HEK293 (cell line): Measurements from ENCODE around the gene FOXE3.
A peak's percentile ranks its signal among the peaks of the same experiment; 100 is the strongest.

ENCODE experiments used
- BCL11A ChIP-seq: fragments of 450-650 bp; formaldehyde crosslinking; IDR thresholded peaks from 2 replicates; pipeline ENCODE4 v1.5.1; 2016; ENCODE audit warnings: low read depth, missing biosample characterization, missing genetic modification characterization
- FEZF1 ChIP-seq: fragments of 450-650 bp; formaldehyde crosslinking; IDR thresholded peaks from 2 replicates; pipeline ENCODE4 v1.5.1; 2016; ENCODE audit warnings: missing biosample characterization, missing genetic modification characterization
- OSR2 ChIP-seq: fragments of 450-650 bp; formaldehyde crosslinking; IDR thresholded peaks from 2 replicates; pipeline ENCODE4 v1.5.1; 2016; ENCODE audit warnings: missing biosample characterization, missing genetic modification characterization
- SCRT2 ChIP-seq: fragments of 450-650 bp; formaldehyde crosslinking; IDR thresholded peaks from 2 replicates; pipeline ENCODE4 v1.5.1; 2016; ENCODE audit warnings: missing biosample characterization, missing genetic modification characterization
- SP7 ChIP-seq: fragments of 450-650 bp; formaldehyde crosslinking; IDR thresholded peaks from 2 replicates; pipeline ENCODE4 v1.5.1; 2016; ENCODE audit warnings: missing biosample characterization, missing genetic modification characterization
- YY1 ChIP-seq: fragments of 450-650 bp; formaldehyde crosslinking; IDR thresholded peaks from 2 replicates; pipeline ENCODE4 v1.5.1; 2018; ENCODE audit warnings: missing biosample characterization, missing genetic modification characterization
- ZFP69B ChIP-seq: fragments of 450-650 bp; formaldehyde crosslinking; IDR thresholded peaks from 2 replicates; pipeline ENCODE4 v1.5.1; 2016; ENCODE audit warnings: missing biosample characterization, missing genetic modification characterization
- ZNF121 ChIP-seq: fragments of 450-650 bp; formaldehyde crosslinking; IDR thresholded peaks from 2 replicates; pipeline ENCODE4 v1.5.1; 2016; ENCODE audit warnings: missing biosample characterization, missing genetic modification characterization
- ZNF174 ChIP-seq: fragments of 450-650 bp; formaldehyde crosslinking; IDR thresholded peaks from 2 replicates; pipeline ENCODE4 v1.5.0; 2017; ENCODE audit warnings: missing biosample characterization, mild to moderate bottlenecking, missing genetic modification characterization
- ZNF184 ChIP-seq: fragments of 450-650 bp; IDR thresholded peaks from 2 replicates; pipeline ENCODE4 v1.5.1; 2018; ENCODE audit warnings: missing biosample characterization, mild to moderate bottlenecking, missing genetic modification characterization
- ZNF214 ChIP-seq: fragments of 450-650 bp; formaldehyde crosslinking; IDR thresholded peaks from 2 replicates; pipeline ENCODE4 v1.5.1; 2017; ENCODE audit warnings: missing biosample characterization, mild to moderate bottlenecking, missing genetic modification characterization, borderline replicate concordance
- ZNF223 ChIP-seq: fragments of 450-650 bp; formaldehyde crosslinking; IDR thresholded peaks from 2 replicates; pipeline ENCODE4 v1.5.1; 2016; ENCODE audit warnings: missing biosample characterization, missing genetic modification characterization
- ZNF311 ChIP-seq: fragments of 450-650 bp; formaldehyde crosslinking; IDR thresholded peaks from 2 replicates; pipeline ENCODE4 v1.5.1; 2017; ENCODE audit warnings: missing biosample characterization, missing genetic modification characterization, borderline replicate concordance
- ZNF335 ChIP-seq: fragments of 450-650 bp; formaldehyde crosslinking; conservative IDR thresholded peaks from 2 replicates; pipeline ENCODE4 v1.5.1; 2016; ENCODE audit warnings: missing biosample characterization, missing genetic modification characterization
- ZNF394 ChIP-seq: fragments of 450-650 bp; formaldehyde crosslinking; IDR thresholded peaks from 2 replicates; pipeline ENCODE4 v1.5.1; 2016; ENCODE audit warnings: missing biosample characterization, missing genetic modification characterization, mild to moderate bottlenecking, moderate library complexity, borderline replicate concordance
- ZNF416 ChIP-seq: fragments of 450-650 bp; formaldehyde crosslinking; IDR thresholded peaks from 2 replicates; pipeline ENCODE4 v1.5.1; 2016; ENCODE audit warnings: missing biosample characterization, missing genetic modification characterization
- ZNF510 ChIP-seq: fragments of 450-650 bp; formaldehyde crosslinking; IDR thresholded peaks from 2 replicates; pipeline ENCODE4 v1.5.1; 2018; ENCODE audit warnings: mild to moderate bottlenecking, missing genetic modification characterization, missing biosample characterization; ENCODE audit not compliant: insufficient replicate concordance
- ZNF561 ChIP-seq: fragments of 450-650 bp; IDR thresholded peaks from 2 replicates; pipeline ENCODE4 v1.5.1; 2018; ENCODE audit warnings: missing biosample characterization, missing genetic modification characterization, borderline replicate concordance
- ZNF596 ChIP-seq: fragments of 450-650 bp; IDR thresholded peaks from 2 replicates; pipeline ENCODE4 v1.5.0; 2018; ENCODE audit warnings: missing biosample characterization, mild to moderate bottlenecking, missing genetic modification characterization, moderate library complexity
- ZNF701 ChIP-seq: fragments of 450-650 bp; formaldehyde crosslinking; IDR thresholded peaks from 2 replicates; pipeline ENCODE4 v1.5.1; 2016; ENCODE audit warnings: missing biosample characterization, missing genetic modification characterization
- ZNF777 ChIP-seq: fragments of 450-650 bp; formaldehyde crosslinking; IDR thresholded peaks from 2 replicates; pipeline ENCODE4 v1.5.1; 2017; ENCODE audit warnings: missing biosample characterization, missing genetic modification characterization, borderline replicate concordance
- ZNF792 ChIP-seq: fragments of 450-650 bp; formaldehyde crosslinking; IDR thresholded peaks from 2 replicates; pipeline ENCODE4 v1.5.1; 2016; ENCODE audit warnings: missing biosample characterization, missing genetic modification characterization
- TF ChIP-seq, protein P1 (sequence below): fragments of 450-650 bp; formaldehyde crosslinking; IDR thresholded peaks from 2 replicates; pipeline ENCODE4 v1.5.1; 2016; ENCODE audit warnings: missing biosample characterization, missing genetic modification characterization, borderline replicate concordance
- TF ChIP-seq, protein P2 (sequence below): fragments of 450-650 bp; formaldehyde crosslinking; IDR thresholded peaks from 2 replicates; pipeline ENCODE4 v1.5.1; 2016; ENCODE audit warnings: missing biosample characterization, missing genetic modification characterization
- TF ChIP-seq, protein P3 (sequence below): fragments of 450-650 bp; formaldehyde crosslinking; IDR thresholded peaks from 2 replicates; pipeline ENCODE4 v1.5.1; 2016; ENCODE audit warnings: missing biosample characterization, missing genetic modification characterization
- TF ChIP-seq, protein P4 (sequence below): fragments of 450-650 bp; formaldehyde crosslinking; IDR thresholded peaks from 2 replicates; pipeline ENCODE4 v1.5.1; 2016; ENCODE audit warnings: missing biosample characterization, missing genetic modification characterization
- TF ChIP-seq, protein P5 (sequence below): fragments of 450-650 bp; formaldehyde crosslinking; IDR thresholded peaks from 2 replicates; pipeline ENCODE4 v1.5.1; 2016; ENCODE audit warnings: missing biosample characterization, missing genetic modification characterization

Gene FOXE3

DNA sequence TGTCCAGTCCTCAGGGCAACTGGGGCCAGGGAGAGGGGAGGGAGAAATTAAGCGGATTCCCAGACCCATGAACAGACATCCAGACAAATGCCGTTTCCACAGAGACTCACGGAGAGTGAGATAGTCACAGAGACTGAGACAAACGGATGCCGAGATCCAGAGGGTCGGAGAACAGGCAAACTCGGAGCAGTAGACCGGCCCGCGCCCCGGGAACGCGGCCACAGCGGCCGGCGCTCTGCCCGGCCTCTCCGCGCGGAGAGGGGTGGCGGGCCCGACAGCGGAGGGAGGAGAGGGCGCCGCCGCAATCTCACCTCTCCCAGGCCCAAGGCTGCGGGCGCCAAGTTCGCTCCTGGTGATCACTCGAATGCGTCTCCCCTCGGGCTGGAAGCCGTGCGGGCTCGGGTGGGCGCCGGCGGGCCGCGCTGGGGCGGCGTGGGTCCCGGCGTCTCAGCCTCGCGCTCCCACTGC, 20.9 kb downstream of the FOXE3 start (continued):
- TF ChIP-seq, protein P1, sequence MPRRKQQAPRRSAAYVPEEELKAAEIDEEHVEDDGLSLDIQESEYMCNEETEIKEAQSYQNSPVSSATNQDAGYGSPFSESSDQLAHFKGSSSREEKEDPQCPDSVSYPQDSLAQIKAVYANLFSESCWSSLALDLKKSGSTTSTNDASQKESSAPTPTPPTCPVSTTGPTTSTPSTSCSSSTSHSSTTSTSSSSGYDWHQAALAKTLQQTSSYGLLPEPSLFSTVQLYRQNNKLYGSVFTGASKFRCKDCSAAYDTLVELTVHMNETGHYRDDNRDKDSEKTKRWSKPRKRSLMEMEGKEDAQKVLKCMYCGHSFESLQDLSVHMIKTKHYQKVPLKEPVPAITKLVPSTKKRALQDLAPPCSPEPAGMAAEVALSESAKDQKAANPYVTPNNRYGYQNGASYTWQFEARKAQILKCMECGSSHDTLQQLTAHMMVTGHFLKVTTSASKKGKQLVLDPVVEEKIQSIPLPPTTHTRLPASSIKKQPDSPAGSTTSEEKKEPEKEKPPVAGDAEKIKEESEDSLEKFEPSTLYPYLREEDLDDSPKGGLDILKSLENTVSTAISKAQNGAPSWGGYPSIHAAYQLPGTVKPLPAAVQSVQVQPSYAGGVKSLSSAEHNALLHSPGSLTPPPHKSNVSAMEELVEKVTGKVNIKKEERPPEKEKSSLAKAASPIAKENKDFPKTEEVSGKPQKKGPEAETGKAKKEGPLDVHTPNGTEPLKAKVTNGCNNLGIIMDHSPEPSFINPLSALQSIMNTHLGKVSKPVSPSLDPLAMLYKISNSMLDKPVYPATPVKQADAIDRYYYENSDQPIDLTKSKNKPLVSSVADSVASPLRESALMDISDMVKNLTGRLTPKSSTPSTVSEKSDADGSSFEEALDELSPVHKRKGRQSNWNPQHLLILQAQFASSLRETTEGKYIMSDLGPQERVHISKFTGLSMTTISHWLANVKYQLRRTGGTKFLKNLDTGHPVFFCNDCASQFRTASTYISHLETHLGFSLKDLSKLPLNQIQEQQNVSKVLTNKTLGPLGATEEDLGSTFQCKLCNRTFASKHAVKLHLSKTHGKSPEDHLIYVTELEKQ, result no peak
- TF ChIP-seq, protein P2, sequence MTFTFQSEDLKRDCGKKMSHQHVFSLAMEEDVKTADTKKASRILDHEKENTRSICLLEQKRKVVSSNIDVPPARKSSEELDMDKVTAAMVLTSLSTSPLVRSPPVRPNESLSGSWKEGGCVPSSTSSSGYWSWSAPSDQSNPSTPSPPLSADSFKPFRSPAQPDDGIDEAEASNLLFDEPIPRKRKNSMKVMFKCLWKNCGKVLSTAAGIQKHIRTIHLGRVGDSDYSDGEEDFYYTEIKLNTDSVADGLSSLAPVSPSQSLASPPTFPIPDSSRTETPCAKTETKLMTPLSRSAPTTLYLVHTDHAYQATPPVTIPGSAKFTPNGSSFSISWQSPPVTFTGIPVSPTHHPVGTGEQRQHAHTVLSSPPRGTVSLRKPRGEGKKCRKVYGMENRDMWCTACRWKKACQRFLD (tag by site-specific recombination), result no peak
- TF ChIP-seq ZNF184 (no peak), SP7 (tag by site-specific recombination) (no peak), ZNF777 (tag by site-specific recombination) (no peak), ZNF561 (tag by site-specific recombination) (no peak), ZFP69B (tag by site-specific recombination) (no peak; the same call in 1 of the 2 replicates), ZNF311 (no peak), BCL11A (tag by site-specific recombination) (no peak; the same call in 1 of the 2 replicates), ZNF701 (tag by site-specific recombination) (no peak), ZNF416 (tag by site-specific recombination) (no peak), ZNF174 (tag by site-specific recombination) (0 out of 2 replicates have a peak, but pooled peaks have one; percentile 58), ZNF510 (no peak), YY1 (tag by site-specific recombination) (no peak; the same call in 1 of the 2 replicates), ZNF792 (tag by site-specific recombination) (no peak), ZNF223 (no peak), SCRT2 (tag by site-specific recombination) (no peak), FEZF1 (tag by site-specific recombination) (no peak), ZNF394 (tag by site-specific recombination) (no peak), ZNF214 (no peak), ZNF596 (no peak), ZNF121 (tag by site-specific recombination) (no peak), OSR2 (tag by site-specific recombination) (no peak), ZNF335 (peak; percentile 70)
- TF ChIP-seq, protein P3, sequence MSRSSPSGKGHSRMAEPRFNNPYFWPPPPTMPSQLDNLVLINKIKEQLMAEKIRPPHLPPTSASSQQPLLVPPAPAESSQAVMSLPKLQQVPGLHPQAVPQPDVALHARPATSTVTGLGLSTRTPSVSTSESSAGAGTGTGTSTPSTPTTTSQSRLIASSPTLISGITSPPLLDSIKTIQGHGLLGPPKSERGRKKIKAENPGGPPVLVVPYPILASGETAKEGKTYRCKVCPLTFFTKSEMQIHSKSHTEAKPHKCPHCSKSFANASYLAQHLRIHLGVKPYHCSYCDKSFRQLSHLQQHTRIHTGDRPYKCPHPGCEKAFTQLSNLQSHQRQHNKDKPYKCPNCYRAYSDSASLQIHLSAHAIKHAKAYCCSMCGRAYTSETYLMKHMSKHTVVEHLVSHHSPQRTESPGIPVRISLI (tag by site-specific recombination), result no peak
- TF ChIP-seq, protein P4, sequence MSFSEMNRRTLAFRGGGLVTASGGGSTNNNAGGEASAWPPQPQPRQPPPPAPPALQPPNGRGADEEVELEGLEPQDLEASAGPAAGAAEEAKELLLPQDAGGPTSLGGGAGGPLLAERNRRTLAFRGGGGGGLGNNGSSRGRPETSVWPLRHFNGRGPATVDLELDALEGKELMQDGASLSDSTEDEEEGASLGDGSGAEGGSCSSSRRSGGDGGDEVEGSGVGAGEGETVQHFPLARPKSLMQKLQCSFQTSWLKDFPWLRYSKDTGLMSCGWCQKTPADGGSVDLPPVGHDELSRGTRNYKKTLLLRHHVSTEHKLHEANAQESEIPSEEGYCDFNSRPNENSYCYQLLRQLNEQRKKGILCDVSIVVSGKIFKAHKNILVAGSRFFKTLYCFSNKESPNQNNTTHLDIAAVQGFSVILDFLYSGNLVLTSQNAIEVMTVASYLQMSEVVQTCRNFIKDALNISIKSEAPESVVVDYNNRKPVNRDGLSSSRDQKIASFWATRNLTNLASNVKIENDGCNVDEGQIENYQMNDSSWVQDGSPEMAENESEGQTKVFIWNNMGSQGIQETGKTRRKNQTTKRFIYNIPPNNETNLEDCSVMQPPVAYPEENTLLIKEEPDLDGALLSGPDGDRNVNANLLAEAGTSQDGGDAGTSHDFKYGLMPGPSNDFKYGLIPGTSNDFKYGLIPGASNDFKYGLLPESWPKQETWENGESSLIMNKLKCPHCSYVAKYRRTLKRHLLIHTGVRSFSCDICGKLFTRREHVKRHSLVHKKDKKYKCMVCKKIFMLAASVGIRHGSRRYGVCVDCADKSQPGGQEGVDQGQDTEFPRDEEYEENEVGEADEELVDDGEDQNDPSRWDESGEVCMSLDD (tag by site-specific recombination), result no peak; the same call in 1 of the 2 replicates
- TF ChIP-seq, protein P5, sequence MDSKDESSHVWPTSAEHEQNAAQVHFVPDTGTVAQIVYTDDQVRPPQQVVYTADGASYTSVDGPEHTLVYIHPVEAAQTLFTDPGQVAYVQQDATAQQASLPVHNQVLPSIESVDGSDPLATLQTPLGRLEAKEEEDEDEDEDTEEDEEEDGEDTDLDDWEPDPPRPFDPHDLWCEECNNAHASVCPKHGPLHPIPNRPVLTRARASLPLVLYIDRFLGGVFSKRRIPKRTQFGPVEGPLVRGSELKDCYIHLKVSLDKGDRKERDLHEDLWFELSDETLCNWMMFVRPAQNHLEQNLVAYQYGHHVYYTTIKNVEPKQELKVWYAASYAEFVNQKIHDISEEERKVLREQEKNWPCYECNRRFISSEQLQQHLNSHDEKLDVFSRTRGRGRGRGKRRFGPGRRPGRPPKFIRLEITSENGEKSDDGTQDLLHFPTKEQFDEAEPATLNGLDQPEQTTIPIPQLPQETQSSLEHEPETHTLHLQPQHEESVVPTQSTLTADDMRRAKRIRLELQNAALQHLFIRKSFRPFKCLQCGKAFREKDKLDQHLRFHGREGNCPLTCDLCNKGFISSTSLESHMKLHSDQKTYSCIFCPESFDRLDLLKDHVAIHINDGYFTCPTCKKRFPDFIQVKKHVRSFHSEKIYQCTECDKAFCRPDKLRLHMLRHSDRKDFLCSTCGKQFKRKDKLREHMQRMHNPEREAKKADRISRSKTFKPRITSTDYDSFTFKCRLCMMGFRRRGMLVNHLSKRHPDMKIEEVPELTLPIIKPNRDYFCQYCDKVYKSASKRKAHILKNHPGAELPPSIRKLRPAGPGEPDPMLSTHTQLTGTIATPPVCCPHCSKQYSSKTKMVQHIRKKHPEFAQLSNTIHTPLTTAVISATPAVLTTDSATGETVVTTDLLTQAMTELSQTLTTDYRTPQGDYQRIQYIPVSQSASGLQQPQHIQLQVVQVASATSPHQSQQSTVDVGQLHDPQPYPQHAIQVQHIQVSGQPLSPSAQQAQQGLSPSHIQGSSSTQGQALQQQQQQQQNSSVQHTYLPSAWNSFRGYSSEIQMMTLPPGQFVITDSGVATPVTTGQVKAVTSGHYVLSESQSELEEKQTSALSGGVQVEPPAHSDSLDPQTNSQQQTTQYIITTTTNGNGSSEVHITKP (tag by site-specific recombination), result no peak
